GM21576 (cell line): ENCODE results near the gene GLI2.

Source experiments
- ATAC-seq: cut with Tn5 transposase; IDR thresholded peaks from one replicate; pipeline ENCODE4 v1.9.1; 2021; ENCODE audit warnings: mild to moderate bottlenecking, moderate library complexity; ENCODE audit not compliant: unreplicated experiment

GLI2 gene

DNA sequence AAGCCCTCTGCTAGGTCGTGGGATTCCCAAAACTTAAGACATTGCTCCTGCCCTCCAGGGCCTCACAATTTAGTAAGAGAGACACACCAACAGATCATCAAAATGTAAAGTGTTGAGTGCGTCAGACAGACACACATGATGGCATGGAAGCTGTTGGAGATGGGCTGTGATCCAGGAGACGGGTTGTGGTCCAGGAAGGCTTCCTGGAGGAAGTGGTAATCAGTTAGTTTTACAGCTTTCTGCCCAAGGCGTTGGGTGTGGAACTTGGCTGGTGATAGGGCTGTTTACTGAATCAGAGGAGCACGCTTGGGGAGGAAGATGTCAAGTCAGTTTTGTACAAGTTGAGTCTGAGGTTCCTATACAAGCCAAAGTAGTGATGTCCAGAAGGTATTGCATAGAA, 24.0 kb upstream of the GLI2 start:
- ATAC-seq, result no peak

DNA sequence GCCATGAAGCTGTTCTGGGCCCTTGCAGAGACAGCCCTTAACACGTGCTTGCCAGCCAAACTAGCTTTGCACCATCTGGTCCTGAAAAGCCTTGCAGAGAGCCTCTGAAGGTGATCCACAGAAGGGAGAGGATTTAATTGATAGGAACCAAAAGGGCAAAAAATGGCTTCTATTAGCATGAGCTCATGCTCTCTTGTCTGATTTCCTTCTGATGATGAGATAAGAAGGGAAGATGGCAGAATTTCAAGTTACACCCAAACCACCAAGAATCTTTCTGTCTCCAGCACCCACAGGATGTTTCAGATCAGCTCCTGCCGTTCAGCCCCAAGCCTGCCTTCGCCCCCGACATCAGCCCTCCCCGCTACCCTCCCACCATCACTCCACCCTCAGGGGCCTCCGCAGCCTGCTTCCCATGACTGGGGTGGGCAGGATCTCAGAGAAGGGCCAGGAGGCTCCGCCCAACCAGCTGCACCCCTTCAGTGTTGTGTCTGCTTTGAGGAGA, 23.4 kb upstream of the GLI2 start:
- no peak for ATAC-seq

DNA sequence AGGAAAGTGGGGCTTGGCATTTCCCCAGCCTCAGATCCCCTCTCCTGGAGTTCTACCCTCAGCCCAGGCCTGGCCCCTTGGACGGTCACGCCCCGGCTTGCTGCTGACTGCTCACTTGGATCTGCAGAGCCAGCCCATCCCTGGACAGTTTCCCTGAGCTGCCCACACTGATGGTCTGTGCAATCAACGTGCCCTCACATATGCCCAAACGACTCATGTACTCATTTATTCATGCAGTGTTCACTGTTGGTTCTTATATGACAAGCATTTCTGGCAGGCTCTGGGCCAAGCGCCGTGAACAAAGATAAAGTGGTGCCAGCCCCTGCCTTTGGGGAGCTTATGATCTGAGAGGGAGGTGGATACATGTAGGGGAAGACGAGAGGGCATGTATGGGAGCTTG, 20.3 kb upstream of the GLI2 start:
- no peak for ATAC-seq

DNA sequence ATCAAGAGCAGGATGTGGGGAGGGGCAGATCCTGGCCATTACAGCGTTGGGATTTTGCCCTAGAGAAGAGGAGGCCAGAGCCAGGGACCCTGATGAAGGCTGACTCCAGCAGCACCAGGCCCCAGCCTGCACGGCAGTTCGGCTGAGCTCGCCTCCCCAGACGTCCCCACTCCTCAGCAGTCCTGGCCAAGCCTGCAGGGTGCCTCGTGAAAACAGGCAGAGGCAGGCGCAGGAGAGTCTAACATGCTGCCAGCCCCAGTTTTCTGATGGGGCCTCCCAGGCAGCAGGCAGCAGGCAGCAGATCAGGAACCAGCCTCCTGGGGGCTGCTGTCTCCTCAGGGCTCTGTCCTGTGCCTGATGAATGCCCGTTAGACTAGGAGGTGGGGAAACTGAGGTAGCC, 19.7 kb upstream of the GLI2 start:
- no peak for ATAC-seq

DNA sequence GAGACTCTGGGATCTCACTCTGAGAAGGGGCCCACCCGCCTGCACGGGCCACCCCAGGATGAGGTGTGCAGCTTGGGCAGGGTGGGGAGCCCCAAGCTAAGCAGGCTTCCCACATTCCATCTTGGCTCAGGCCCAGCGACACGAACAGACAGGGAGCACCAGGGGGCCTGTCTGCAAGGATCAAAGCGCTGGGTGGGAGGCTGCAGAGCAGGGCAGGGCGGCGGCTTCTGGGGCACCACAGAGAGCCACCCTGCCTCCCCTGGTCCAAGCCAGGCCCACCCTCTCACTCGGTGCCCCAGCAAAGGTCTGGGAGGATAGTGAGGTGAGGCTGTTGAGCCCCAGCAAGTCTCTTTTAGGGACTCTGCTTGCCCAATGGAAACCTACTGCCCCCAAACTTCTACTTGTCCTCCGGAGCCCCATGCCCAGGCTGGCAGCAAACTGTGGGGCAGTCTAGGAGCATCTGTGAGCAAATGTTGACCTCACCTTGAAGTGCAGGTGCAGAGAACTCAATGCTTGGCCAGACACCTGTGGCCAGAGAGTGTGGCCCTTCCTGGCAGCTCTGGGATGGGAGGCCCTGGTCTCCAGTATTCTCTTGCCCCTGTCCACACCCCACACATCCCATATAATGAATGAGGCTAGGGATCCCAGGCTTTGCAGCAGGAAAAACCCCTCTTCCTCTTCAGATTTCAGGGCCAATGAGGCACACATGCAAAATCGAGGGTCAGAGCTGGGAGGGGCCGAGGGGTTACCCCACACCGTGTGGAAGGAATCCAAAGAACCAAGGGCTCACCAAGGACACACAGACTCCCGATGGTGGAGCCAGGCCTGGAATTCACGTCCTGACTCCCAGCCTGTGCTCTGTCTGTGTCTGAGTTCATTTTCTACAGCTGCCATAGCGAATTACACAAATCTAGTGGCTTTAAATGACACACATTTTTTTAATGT, 18.8 kb upstream of the GLI2 start:
- ATAC-seq, result no peak

DNA sequence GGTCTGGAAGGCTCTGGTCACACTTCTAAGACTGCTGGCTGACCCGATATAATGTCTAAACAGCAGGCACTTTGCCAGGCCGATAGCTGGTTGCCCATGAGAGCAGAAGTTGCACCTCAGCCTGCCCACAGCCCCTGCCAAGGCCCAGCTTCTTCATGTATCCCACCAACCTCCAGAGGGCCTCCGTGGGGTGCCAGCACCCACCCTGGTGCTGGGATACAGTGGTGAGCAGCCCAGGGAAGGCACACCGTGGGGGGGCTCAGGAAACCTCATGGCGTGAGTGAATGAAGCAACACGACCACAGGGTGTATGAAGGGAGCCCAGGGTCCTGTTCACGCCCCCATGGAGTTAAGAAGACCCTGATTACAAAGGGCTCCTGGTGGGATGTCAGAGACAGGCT, 16.2 kb upstream of the GLI2 start:
- ATAC-seq, result no peak

DNA sequence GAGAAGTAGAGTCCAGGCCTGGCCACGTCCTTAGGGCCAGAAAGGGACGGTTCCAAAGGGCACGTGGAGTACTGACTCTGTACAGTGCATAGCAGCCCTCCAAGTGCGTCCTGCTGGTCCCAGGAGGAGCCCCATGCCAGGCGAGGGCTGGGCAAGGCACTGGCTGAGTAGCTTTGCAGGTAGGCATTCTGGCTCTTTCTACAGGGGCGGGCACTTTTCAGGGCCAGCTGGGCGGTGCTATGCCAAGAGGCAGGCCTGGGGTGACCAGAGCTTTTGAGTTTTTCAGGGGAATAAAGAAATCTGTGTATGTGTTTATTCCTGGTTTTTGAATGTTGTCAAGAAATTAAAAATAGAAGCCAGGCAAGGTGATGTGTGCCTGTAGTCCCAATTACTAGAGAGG, 15.4 kb upstream of the GLI2 start:
- ATAC-seq, result no peak

DNA sequence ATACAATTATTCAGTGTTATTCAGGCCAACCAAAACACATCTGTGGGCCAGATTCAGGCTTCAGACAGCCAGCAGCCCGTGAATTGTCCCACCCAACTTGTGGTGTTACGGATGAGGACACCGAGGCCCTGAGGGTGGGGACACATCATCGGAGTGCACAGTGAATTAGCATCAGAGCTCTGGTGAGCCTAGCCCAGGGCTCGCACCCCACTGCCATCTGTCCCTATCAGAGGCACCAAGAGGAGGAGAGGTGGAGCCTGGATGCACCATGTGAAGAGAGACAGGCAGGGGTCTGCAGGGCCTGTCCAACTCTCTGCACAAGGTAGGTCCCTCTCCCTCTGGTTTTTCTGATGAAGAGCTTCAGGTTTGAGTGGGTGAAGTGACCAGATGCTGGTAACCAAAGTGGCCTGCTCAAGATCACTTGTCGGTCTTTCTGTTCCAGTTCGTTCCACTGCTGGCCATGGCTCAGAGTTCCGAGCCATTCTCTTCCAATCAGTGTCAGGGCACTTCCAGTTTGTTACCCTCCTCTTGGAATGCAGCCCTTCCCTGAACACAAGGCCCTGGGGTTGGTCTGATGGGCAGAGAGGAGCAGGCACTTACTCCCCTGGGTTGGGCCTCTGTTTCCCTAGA, 14.8 kb upstream of the GLI2 start:
- ATAC-seq, result no peak

DNA sequence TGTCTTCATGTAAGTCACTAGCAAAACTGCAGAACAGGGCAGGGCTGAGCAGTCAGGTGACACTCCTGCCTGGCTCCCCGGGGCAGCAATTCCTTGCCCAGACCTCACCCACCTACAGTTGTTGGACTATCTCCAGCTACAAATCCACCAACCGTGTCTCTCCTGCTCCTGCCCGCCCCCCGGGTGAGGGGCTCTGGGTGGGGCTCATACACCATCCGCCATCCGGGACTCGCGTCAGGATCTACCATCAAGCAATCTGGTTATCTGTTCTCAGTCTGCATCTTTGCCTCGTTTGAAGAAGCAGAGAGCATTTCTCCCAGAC, 13.5 kb upstream of the GLI2 start:
- ATAC-seq, result no peak

DNA sequence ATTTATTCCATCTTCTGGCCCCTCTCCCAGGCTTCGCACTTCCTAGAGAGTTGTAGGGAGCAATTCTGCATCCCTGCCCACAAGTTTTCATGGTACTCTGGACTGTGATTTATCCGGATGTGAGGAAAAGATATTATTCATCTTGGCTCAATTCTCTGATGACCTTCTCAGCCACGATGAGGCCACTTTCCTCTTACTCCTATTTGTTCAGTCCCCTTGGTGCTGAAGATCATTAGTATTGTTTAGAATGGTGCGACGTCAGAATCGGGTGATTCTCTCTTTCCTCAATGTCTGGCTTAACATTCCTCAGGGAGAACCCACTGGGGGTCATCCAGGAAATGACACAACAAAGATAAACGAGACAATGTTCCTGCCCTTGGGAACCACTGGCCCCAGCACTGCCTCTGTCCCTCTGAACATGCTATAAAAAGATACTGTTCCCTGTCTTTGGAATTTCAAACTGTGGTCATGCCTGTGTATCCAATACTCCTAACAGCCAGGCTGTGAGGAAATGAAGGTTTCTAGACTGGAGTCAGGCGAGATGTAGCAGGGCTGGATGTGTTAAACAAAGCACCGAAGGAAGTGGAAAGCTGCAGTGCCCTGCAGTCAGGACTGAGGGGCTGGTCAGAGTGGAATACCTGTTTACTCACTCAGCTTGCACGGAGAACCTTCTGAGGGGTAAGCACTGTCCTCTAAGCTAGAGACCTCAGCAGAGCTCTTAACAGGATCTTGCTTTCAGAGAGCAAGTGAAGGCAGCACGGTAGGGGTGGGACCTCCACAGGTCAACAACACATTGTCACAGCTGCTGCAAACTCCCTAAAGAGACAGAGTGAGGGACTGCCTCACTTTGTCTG, 12.9 kb upstream of the GLI2 start:
- ATAC-seq, result no peak

DNA sequence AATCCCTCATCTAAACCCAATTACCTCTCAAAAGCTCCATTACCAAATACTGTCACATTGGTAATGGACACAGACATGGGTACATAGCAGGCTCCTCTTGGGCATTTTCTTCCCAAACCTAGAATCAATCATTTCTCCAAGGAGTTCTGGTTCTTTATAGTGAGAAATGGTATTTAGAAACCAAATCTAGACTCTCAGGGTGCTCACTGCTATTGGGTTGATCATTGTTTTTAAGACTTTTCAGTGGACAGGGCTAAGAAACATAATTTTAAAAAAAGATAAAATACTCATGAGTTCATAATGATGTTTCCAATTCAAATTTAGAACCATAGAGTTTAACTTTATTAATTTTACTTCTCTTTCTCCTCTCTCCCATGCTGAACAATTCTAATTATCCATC, 9.4 kb upstream of the GLI2 start:
- ATAC-seq, result no peak

DNA sequence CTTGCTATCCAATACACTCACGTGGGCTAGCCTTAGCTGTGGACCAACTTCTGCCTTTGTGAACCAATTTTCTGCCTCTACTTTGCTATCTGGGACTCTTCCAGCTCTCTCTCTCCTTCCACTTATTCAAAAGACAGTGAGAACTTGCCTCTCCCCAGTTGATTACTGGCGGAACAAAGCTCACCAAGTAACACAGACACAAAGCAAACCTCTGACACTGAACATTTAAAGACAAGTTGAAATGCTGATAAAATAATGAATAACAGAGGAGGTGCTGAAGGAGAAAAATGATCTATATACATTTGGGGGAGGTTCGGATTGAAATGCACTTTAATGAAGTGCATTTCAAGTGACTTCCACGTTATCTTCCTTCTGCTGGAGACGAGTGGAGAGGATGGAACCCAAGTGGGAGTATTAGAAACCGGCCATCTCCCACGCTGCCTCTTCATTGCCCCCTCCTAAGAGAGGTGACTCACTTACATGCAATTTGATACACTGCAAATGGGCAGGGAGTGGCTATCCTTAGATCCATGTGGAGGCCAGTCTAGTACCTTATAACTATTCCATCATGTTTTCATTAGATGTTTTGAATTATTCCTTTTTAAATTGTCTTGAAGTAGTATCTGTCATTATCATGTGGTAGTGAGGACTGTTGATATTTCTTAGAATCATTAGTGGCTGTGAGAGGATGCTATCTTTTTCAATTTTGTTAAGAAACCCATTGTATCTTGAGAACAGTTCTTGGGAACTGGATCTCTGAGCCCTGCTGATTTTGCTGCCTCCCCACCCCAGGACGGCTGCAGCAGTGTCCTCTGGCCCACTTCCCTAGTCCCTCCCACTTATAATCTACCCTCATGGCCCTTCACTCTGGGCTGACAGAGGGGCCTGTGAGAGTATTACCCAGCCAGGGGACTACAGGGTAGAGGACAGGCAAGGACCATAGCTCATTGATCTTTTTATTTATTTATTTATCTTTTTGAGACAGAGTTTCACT, 6.0 kb upstream of the GLI2 start:
- ATAC-seq, result no peak

DNA sequence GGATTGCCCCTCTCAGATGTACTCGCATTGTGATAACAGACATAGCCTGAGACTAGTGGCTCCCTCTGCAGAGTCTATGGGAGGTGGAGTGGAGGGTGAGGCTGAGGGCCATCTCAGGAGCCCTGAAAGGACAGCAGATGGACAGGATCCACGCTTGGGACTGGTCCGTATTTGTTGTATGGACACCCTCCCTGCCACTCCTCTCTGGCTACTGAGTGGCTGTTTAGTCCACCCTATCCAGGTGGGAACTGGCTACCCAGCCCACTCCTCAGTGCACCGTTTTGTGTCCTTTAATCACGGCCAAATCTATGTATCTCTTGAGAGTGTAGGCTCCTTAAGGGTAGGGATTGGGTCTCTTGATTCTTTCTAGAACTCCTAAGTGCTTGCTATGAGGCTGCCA, 4.5 kb upstream of the GLI2 start:
- no peak for ATAC-seq

DNA sequence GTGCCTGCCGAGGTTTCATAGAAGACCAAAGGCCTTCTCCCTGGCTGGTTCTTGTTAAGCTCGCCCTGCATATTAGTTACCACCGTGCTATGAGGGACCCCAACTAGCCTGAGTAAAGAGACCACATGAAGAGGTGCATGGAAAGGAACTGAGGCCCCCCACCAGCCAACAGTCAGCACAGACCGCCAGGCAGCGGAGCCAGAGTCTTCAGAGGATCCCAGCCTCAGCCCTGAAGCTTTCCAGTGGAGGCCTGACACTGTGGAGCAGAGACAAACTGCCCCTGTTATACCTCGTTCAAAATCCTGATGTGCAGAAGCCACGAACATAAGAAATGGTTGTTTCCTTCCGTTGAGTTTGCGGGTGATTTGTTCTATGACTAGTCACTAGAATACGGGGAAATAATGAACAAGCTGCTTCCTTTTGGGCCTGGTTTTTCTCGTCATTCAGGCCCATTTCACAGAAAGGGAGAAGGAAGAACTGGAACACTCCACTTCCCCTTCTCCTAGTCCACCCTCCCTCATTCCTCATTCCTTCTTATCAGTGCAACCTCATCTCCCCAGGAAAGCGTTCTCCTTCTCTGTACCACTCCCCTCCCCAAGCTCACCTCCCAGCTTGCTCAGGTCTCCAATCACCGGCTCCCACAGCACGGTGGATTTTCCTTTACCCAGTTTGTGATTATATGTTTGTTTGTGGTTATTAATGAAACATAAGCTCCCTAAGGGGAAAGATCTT, 3.0 kb upstream of the GLI2 start:
- ATAC-seq, result no peak

DNA sequence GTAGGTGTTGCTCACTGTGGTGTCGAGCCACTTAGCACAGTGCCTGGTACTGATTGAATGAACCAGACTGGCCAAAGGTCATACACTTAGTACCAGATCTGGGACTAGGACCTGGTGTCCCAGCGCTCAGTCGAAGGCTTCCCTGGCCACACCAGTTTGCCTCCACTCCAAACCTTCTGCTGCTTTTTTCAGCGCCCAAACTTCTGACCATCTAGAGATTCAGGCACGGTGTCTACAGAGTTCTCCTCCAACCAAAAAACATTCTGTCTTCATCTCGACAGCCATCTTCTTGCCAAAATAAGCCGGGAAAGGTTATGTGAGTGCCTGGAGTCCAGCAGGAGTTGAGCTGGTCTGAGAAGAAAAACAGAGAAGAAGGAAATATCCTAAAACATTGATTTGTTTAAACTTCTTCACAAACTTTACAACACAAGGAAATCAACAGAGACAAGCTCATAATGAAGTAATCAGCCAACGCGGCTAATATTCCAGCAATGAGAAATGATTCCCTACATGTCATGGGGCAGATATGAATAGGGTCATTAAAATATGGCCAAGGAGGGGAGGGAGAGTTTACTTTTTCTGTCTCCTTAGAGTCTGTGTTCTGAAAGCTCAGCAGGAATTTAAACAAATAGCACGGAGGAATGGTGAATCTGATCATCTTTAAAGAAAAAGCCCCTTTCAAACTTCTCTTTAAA, 2.3 kb upstream of the GLI2 start:
- ATAC-seq, result no peak

DNA sequence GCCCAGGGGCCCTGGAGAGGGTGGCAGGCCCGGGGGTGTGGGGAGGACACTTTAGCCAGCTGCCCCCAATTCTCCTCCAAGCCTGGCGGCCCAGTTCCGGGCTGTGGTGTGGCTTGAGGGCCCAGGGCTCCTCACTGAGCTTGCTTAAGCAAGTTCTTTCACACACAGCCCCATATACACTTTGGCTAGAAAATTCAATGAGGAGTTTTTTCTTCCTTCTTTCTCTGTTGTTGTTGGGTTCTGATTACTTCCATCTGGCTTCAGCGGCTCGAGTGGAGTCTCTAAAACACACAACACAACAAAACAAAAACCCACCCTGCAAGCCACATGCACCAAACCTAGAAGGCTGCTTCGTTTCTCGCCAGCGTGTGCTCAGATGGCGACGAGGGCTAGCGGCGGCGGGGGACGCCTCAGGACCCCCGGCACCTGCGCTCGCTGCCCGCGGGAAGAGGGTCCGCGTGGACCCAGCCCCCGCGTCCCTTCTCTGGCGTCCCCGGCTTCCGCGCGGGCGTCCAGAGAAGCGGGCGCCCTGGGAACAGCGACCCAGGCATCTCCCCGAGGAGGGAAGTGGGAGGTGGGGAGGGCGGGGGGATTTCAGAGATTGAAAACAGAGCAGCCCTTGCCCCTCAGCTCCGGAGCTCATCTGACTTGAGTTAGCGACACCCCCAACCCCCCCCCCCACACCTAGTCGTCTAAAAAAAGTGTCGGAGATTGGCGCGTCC, 577 bp upstream of the GLI2 start:
- ATAC-seq, result no peak

DNA sequence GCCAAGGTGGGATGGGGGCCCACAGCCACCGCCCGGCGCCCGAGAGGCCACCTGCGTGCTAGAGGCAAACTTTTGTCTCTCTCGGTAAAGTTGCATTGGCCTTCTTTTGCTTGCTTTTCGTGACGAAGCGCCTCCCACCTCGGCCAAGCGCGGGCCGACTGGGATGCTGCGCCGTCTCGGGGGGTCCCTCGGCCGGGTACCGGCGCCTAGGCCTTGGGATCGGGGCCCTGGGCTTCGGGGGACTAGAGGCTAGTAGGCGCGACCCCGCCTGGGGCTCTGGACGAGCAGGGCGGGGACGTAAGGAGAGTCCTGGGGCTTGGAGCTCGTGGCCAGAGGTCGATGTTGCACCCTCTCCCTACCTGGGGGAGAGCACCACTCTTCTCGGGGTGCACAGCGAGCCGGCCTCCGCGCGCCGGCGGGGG, 545 bp downstream of the GLI2 start:
- ATAC-seq, result no peak

DNA sequence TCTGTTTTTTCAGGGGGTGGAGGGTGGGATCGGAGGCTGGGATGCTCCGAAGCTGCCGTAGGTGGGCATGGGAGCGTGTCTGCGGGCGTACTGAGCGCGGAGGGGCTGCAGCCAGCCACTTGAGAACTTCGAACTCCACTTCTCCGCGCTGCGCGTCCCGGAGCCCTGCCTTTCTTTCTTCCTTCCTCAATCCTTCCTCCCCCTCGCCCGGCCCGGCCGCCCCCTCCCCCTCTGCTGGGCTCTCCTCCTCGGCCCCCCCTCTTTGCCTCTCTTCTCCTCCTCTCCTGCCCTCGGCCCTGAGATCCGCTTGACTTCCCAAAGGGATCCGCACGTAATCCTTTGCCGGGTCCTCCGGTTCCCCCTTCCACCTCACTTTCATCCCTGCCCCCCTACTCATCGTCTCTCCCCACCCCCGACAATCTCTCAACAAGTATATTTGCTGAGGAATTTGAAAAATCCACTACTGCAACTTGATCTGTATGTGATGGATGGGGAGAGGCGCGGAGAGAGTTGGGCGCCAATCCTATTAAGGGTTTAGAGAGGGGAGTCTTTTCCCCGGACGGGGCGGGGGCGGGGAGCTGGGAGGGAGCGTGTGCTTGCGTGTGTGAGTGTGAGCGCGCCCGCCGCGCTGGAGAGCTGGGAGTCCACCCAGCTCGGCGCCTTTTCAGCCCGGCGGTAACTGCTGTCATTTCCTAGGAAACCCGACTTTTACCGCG, 1.1 kb downstream of the GLI2 start:
- no peak for ATAC-seq
